A549 (cell line): ENCODE measurements around the gene TSC22D1. TPM values are rescaled to one million over a fixed set of nuclear protein-coding genes. Genes with fewer than 3 reads are reported as not detected.
"Not testable (repeated sequence)": the region's sequence is repeated elsewhere in the genome, so short reads cannot be mapped to it uniquely, and the experiment has no call there.

ENCODE experiments used
- ATAC-seq, 2 experiments: fragments of 200-7000 bp in 1 of 2; fragments of >200 bp in 1 of 2; cut with Nextera tagmentation in 1 of 2; cut with Tn5 transposase in 1 of 2; 3 replicates each; pipeline versions ENCODE4 v1.8.0 to v1.9.1; 2018 to 2020; ENCODE audit warnings: mild to moderate bottlenecking in 1 of 2, moderate library complexity in 1 of 2
- CTCF ChIA-PET: fragments of 300-600 bp; sonication (Branson Sonifier 250); formaldehyde crosslinking; extraction: SDS; loops from one replicate; lab custom pipeline; 2021; ENCODE audit warnings: antibody characterized with exemption, inconsistent platforms; lab: Yijun Ruan, JAX
- POLR2A ChIA-PET: fragments of 350-600 bp; formaldehyde crosslinking; extraction: SDS; loops from one replicate; lab custom pipeline; 2021; ENCODE audit warnings: antibody characterized with exemption, inconsistent platforms; lab: Yijun Ruan, JAX
- DNase-seq, 2 experiments: peaks; one replicate each; pipeline versions ENCODE4 v3.0.0 to v3.0.0-alpha.2; 2011 to 2016; ENCODE audit warnings: low read depth in 1 of 2, low spot score in 1 of 2
- FAIRE-seq: peaks from 2 replicates; lab custom pipeline; 2011; peaks lifted over from hg19 to GRCh38; lab: Jason Lieb, UNC
- H3K27ac ChIP-seq, 2 experiments: fragments of >200 bp; sonication (Bioruptor Twin); formaldehyde crosslinking; 3 replicates each; pipeline ENCODE4 v1.5.1; 2016 to 2017
- H3K4me1 ChIP-seq: fragments of >200 bp; sonication (Bioruptor Twin); formaldehyde crosslinking; 3 replicates; pipeline ENCODE4 v1.6.1; 2016
- H3K4me2 ChIP-seq: fragments of >200 bp; sonication (Bioruptor Twin); formaldehyde crosslinking; 3 replicates; pipeline ENCODE4 v1.6.1; 2016
- H3K4me3 ChIP-seq: fragments of >200 bp; sonication (Bioruptor Twin); formaldehyde crosslinking; 3 replicates; pipeline ENCODE4 v1.5.1; 2016
- H3K9me3 ChIP-seq: fragments of >200 bp; sonication (Bioruptor Twin); formaldehyde crosslinking; 3 replicates; pipeline ENCODE4 v1.6.1; 2016
- CBX2 ChIP-seq: fragments of 200-600 bp; sonication (generic); IDR thresholded peaks from 2 replicates; pipeline ENCODE4 v1.6.1; 2016; ENCODE audit warnings: low read depth, mild to moderate bottlenecking, borderline replicate concordance
- CEBPB ChIP-seq, 2 experiments: fragments of >200 bp in 1 of 2; sonication (Bioruptor Twin) in 1 of 2; formaldehyde crosslinking in 1 of 2; IDR thresholded peaks; 2 replicates each; pipeline ENCODE4 v1.6.1; 2012 to 2016
- EHF ChIP-seq: fragments of 250-450 bp; sonication (Bioruptor Pico); IDR thresholded peaks from 2 replicates; pipeline ENCODE4 v1.5.0; 2020; ENCODE audit warnings: mild to moderate bottlenecking
- EHMT2 ChIP-seq: fragments of 200-600 bp; sonication (generic); IDR thresholded peaks from 2 replicates; pipeline ENCODE4 v1.6.1; 2016; ENCODE audit warnings: antibody characterized with exemption, low read depth, mild to moderate bottlenecking, moderate library complexity
- EP300 ChIP-seq, 2 experiments: fragments of >200 bp; sonication (Bioruptor Twin); formaldehyde crosslinking; IDR thresholded peaks; 2 replicates in 1 of 2; 3 replicates in 1 of 2; pipeline ENCODE4 v1.6.1; 2016 to 2017
- FOXS1 ChIP-seq: fragments of 250-450 bp; sonication (Bioruptor Pico); IDR thresholded peaks from 2 replicates; pipeline ENCODE4 v1.5.0; 2020; ENCODE audit warnings: mild to moderate bottlenecking, moderate library complexity
- HDAC2 ChIP-seq: fragments of 200-600 bp; sonication (generic); IDR thresholded peaks from 2 replicates; pipeline ENCODE4 v1.6.1; 2016
- HEYL ChIP-seq: fragments of 250-450 bp; sonication (Bioruptor Pico); IDR thresholded peaks from 2 replicates; pipeline ENCODE4 v1.8.0; 2021; ENCODE audit warnings: mild to moderate bottlenecking, moderate library complexity
- HOXB13 ChIP-seq: fragments of 250-450 bp; sonication (Bioruptor Pico); IDR thresholded peaks from 2 replicates; pipeline ENCODE4 v1.5.0; 2020; ENCODE audit warnings: low read depth, mild to moderate bottlenecking, moderate library complexity
- JUN ChIP-seq, 2 experiments: fragments of >200 bp; sonication (Bioruptor Twin); formaldehyde crosslinking; IDR thresholded peaks; 2 replicates in 1 of 2; 3 replicates in 1 of 2; pipeline ENCODE4 v1.6.1; 2016 to 2017
- JUNB ChIP-seq: fragments of >200 bp; sonication (Bioruptor Twin); formaldehyde crosslinking; IDR thresholded peaks from 2 replicates; pipeline ENCODE4 v1.6.1; 2016
- KDM1A ChIP-seq: fragments of 200-600 bp; sonication (generic); IDR thresholded peaks from 2 replicates; pipeline ENCODE4 v1.6.1; 2016; ENCODE audit warnings: low read depth, mild to moderate bottlenecking
- MAFK ChIP-seq: fragments of 450-650 bp; IDR thresholded peaks from 2 replicates; pipeline ENCODE4 v1.6.1; 2014; ENCODE audit not compliant: partially characterized antibody
- MAZ ChIP-seq: fragments of 150-350 bp; IDR thresholded peaks from 2 replicates; pipeline ENCODE4 v1.6.1; 2014; ENCODE audit warnings: antibody characterized with exemption, low read depth, low read length, borderline replicate concordance
- MYC ChIP-seq: IDR thresholded peaks from 2 replicates; pipeline ENCODE4 v1.6.1; 2012; ENCODE audit warnings: mild to moderate bottlenecking, inconsistent platforms, low read length, improper control_type of control experiment, borderline replicate concordance
- NR3C1 ChIP-seq: fragments of >200 bp; sonication (Bioruptor Twin); formaldehyde crosslinking; IDR thresholded peaks from 3 replicates; pipeline ENCODE4 v1.6.1; 2017
- PHF8 ChIP-seq: fragments of 200-600 bp; sonication (generic); IDR thresholded peaks from 2 replicates; pipeline ENCODE4 v1.6.1; 2016; ENCODE audit warnings: low read depth, mild to moderate bottlenecking, antibody characterized with exemption, moderate library complexity, borderline replicate concordance
- POLR2A ChIP-seq: IDR thresholded peaks from 2 replicates; pipeline ENCODE4 v1.6.1; 2012; ENCODE audit warnings: mild to moderate bottlenecking, low read length
- RAD21 ChIP-seq, 2 experiments: fragments of >200 bp in 1 of 2; sonication (Bioruptor Twin) in 1 of 2; formaldehyde crosslinking in 1 of 2; IDR thresholded peaks in 1 of 2; conservative IDR thresholded peaks in 1 of 2; 2 replicates in 1 of 2; 3 replicates in 1 of 2; pipeline ENCODE4 v1.6.1; 2012 to 2018; ENCODE audit warnings: inconsistent platforms in 1 of 2
- RCOR1 ChIP-seq: fragments of 150-350 bp; IDR thresholded peaks from 2 replicates; pipeline ENCODE4 v1.6.1; 2014; ENCODE audit warnings: antibody characterized with exemption, low read length, low read depth
- RNF2 ChIP-seq: fragments of 200-600 bp; sonication (generic); IDR thresholded peaks from 2 replicates; pipeline ENCODE4 v1.6.1; 2016; ENCODE audit warnings: low read depth, mild to moderate bottlenecking, antibody characterized with exemption, moderate library complexity, borderline replicate concordance
- SREBF2 ChIP-seq: fragments of 450-650 bp; IDR thresholded peaks from 2 replicates; pipeline ENCODE4 v1.6.1; 2014; ENCODE audit warnings: mild to moderate bottlenecking, moderate library complexity
- TFCP2L1 ChIP-seq: fragments of 250-450 bp; sonication (Bioruptor Pico); IDR thresholded peaks from 2 replicates; pipeline ENCODE4 v1.5.0; 2021; ENCODE audit warnings: mild to moderate bottlenecking
- TP53 ChIP-seq: fragments of 250-450 bp; sonication (Bioruptor Pico); IDR thresholded peaks from 2 replicates; pipeline ENCODE4 v1.5.0; 2021; ENCODE audit warnings: mild to moderate bottlenecking, moderate library complexity
- WGBS: methylation state at CpG from one replicate; pipeline ENCODE4 v1.1.6; 2017; ENCODE audit errors: missing lambda C conversion rate; 5-methylcytosine and 5-hydroxymethylcytosine counted together
- polyA plus RNA-seq, 4 experiments: library from polyadenylated mRNA; depleted of rRNA in 3 of 4; stranded (reverse); fragments of >200 nt; fragmentation: RNase III in 1 of 4; extraction: RNeasy Plus Mini Kit Qiagen cat#74134 plus additional on column Dnase treatment in 1 of 4; gene quantifications; 2 replicates in 3 of 4; 3 replicates in 1 of 4; pipeline ENCODE4 v1.2.3, GENCODE V29; 2011 to 2017
- TF ChIP-seq, protein P1 (sequence below): IDR thresholded peaks from 2 replicates; pipeline ENCODE4 v1.6.1; 2012; ENCODE audit warnings: low read depth, borderline replicate concordance
- TF ChIP-seq, protein P2 (sequence below): IDR thresholded peaks from 2 replicates; pipeline ENCODE4 v1.6.1; 2012
- TF ChIP-seq, protein P3 (sequence below): IDR thresholded peaks from 2 replicates; pipeline ENCODE4 v1.6.1; 2012
- TF ChIP-seq, protein P4 (sequence below): fragments of 250-450 bp; sonication (Bioruptor Pico); IDR thresholded peaks from 2 replicates; pipeline ENCODE4 v1.5.0; 2020; ENCODE audit warnings: low read depth, mild to moderate bottlenecking, moderate library complexity

Gene TSC22D1
- polyA plus RNA-seq, 2 of the 4 experiments (the other 2 are of a cell fraction) = 66.8 to 196 TPM

DNA sequence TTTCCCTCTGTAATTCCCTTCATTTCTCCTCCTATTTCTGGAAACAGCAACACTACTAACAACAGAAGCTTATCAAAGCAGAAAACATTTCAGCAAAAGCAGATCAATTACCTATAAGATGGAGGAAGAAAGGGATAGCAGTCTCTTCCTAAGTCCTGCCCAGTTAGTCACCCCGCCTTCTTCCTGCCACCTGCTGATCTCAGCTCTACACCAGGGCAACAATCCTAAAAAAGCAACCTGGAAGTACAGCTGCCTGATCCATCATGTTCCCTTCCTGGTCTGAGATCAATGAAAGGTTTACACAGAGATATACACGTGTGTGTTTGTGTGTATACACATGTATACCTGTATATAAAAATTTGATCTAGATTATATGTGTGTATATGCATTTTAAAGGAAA lies 59.4 kb downstream of the TSC22D1 start:
- WGBS = 52% methylated on average over 2 of the region's 2 CpGs
- Histone ChIP-seq H3K9me3 (no peaks in the 10 kb centered on the region), H3K4me1 (peaks cover 13% of the 10 kb centered on the region; the same call in 2 of the 3 replicates), H3K4me3 (no peak overlapping the region), H3K27ac (no peak overlapping the region), H3K4me2 (no peak overlapping the region)
- no peak for TF ChIP-seq SREBF2
- TF ChIP-seq FOXS1 (CRISPR knock-in tag) = no peak
- TF ChIP-seq HOXB13 = no peak
- no peak for TF ChIP-seq RAD21 (conservative IDR thresholded peaks at IDR 0.05 in 1 of 2, IDR thresholded peaks at IDR 0.05 in 1 of 2)
- TF ChIP-seq KDM1A = no peak
- no peak for TF ChIP-seq MAZ
- TF ChIP-seq RCOR1 = no peak
- CTCF ChIA-PET = no interaction called here
- FAIRE-seq (no peak), DNase-seq (no peak), ATAC-seq (no peak)
- POLR2A ChIA-PET = no interaction called here

DNA sequence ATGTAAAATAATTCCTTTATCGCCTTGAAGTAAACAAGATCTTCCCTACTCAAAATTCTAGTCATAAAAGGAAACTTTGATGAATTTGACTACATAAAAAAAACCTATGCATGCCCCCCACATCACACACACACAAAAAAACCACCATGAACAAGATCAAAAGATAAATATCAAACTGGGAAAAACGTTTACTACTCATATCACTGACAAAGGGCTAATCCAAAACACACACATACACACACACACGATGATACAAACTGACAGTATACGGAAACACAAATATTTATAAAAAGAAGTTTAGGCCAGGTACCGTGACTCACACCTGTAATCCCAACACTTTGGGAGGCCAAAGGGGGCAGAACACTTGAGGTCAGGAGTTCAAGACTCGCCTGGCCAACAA lies 61.9 kb downstream of the TSC22D1 start:
- TF ChIP-seq MAZ (no peak), POLR2A (no peak), KDM1A (no peak), EP300 (IDR thresholded peaks at IDR 0.05) (no peak)
- TF ChIP-seq, protein P1, sequence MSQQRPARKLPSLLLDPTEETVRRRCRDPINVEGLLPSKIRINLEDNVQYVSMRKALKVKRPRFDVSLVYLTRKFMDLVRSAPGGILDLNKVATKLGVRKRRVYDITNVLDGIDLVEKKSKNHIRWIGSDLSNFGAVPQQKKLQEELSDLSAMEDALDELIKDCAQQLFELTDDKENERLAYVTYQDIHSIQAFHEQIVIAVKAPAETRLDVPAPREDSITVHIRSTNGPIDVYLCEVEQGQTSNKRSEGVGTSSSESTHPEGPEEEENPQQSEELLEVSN = no peak
- H3K27ac ChIP-seq = no peak overlapping the region
- H3K4me2 ChIP-seq = no peak overlapping the region
- WGBS = 76% methylated on average over 6 of the region's 6 CpGs
- FAIRE-seq = no peak
- no peak for DNase-seq
- no peaks in the 10 kb centered on the region for H3K9me3 ChIP-seq
- ATAC-seq = no peak
- H3K4me1 ChIP-seq = peaks cover 5% of the 10 kb centered on the region; the same call in 1 of the 3 replicates
- no peak overlapping the region for H3K4me3 ChIP-seq
- ChIA-PET CTCF (no interaction called here), POLR2A (no interaction called here)

DNA sequence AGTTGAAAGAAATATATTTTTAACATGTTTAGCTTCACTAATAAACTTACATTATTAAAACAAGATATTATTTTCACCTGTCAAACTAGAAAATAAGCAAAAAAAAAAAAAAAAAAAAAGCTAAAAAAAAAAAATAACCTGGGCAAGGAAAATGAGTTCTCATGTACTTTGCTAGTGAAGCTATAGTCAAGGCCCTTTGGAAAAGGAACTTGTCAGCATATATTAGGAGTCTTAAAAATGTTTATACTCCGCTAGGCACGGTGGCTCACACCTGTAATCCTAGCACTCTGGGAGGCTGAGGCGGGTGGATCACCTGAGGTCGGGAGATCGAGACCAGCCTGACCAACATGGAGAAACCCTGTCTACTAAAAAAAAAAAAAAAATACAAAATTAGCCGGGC lies 66.3 kb downstream of the TSC22D1 start:
- H3K9me3 ChIP-seq, H3K4me1 ChIP-seq, DNase-seq, FAIRE-seq: not testable (repeated sequence)
- ChIA-PET CTCF (interaction anchor here (1.0 kb wide), 1 partner anchor 12 kb away, joined by 6 read pairs; no protein-coding TSS in a partner anchor), POLR2A (interaction anchor here (0.6 kb wide), 1 partner anchor 13 kb away, joined by 5 read pairs; no protein-coding TSS in a partner anchor)
- 89% methylated on average over 6 of the region's 6 CpGs for whole genome bisulfite sequencing
- TF ChIP-seq MAFK = peak; percentile 3
- TF ChIP-seq, all 56 proteins: peak for 1; not testable (repeated sequence) for 55
- not testable (repeated sequence) for H3K4me3 ChIP-seq, ATAC-seq, H3K4me2 ChIP-seq, H3K27ac ChIP-seq

DNA sequence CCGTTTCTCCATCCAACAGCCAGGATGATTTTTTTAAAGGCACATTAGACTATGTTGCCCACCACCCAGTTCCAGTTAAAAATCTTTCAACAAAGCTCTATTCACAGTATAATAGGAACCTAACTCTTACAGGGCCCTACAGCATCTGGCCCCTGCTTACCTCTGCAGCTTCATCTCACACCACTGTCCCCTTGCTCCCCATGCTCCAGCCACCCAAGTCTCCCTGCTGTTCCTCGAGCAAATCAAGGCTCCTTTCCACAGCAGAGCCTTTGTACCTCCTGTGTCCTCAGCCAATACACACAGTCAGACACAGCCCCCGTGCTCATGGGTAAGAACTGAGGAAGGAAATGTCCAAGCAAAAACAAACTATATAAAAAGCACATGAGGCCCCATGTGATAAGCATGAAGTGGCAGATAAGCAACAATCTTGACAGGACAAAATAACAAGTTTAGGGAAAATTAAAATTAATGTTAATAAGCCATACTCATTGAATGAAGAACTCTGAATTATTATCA lies 67.5 kb downstream of the TSC22D1 start:
- DNase-seq (no peak), ATAC-seq (no peak), FAIRE-seq (no peak)
- no peak overlapping the region for H3K4me3 ChIP-seq
- CTCF ChIA-PET = interaction anchor here (1.0 kb wide), 1 partner anchor 25 kb away, joined by 4 read pairs; no protein-coding TSS in a partner anchor
- TF ChIP-seq, protein P2, sequence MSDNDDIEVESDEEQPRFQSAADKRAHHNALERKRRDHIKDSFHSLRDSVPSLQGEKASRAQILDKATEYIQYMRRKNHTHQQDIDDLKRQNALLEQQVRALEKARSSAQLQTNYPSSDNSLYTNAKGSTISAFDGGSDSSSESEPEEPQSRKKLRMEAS = no peak
- TF ChIP-seq RNF2 = no peak
- TF ChIP-seq EHMT2 = no peak
- no peak for TF ChIP-seq CBX2
- TF ChIP-seq, protein P3, sequence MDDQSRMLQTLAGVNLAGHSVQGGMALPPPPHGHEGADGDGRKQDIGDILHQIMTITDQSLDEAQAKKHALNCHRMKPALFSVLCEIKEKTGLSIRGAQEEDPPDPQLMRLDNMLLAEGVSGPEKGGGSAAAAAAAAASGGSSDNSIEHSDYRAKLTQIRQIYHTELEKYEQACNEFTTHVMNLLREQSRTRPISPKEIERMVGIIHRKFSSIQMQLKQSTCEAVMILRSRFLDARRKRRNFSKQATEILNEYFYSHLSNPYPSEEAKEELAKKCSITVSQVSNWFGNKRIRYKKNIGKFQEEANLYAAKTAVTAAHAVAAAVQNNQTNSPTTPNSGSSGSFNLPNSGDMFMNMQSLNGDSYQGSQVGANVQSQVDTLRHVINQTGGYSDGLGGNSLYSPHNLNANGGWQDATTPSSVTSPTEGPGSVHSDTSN = no peak
- no peak for TF ChIP-seq JUN (IDR thresholded peaks at IDR 0.05)
- no peak for TF ChIP-seq HDAC2
- TF ChIP-seq TFCP2L1 (CRISPR knock-in tag) = no peak
- TF ChIP-seq HEYL (CRISPR knock-in tag) = no peak
- TF ChIP-seq, protein P4, sequence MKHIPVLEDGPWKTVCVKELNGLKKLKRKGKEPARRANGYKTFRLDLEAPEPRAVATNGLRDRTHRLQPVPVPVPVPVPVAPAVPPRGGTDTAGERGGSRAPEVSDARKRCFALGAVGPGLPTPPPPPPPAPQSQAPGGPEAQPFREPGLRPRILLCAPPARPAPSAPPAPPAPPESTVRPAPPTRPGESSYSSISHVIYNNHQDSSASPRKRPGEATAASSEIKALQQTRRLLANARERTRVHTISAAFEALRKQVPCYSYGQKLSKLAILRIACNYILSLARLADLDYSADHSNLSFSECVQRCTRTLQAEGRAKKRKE (CRISPR knock-in tag) = no peak
- TF ChIP-seq TP53 (CRISPR knock-in tag) = no peak
- no peak for TF ChIP-seq EHF (CRISPR knock-in tag)
- no peak for TF ChIP-seq POLR2A
- no peak for TF ChIP-seq NR3C1
- no peak for TF ChIP-seq MYC
- TF ChIP-seq MAFK = no peak
- no peak for TF ChIP-seq CEBPB (IDR thresholded peaks at IDR 0.05)
- no peak for TF ChIP-seq PHF8
- no peak for TF ChIP-seq JUNB
- H3K4me2 ChIP-seq = no peak overlapping the region
- no peak overlapping the region for H3K27ac ChIP-seq
- H3K9me3 ChIP-seq = no peaks in the 10 kb centered on the region
- WGBS = 75% methylated on average over 3 of the region's 3 CpGs
- H3K4me1 ChIP-seq = no peaks in the 10 kb centered on the region
- POLR2A ChIA-PET = no interaction called here
